HepG2 (cell line): ENCODE data around the gene LSM2. TPM values are rescaled to one million over a fixed set of nuclear protein-coding genes. Genes with fewer than 3 reads are reported as not detected.

Source experiments
- ATAC-seq: fragments of 200-7000 bp; cut with Tn5 transposase; 3 replicates; pipeline ENCODE4 v1.9.1; 2020; ENCODE audit warnings: mild to moderate bottlenecking, moderate library complexity
- BruUV-seq: library from RNA; stranded (reverse); fragments of 400-500 nt; replicated peaks from 2 replicates; lab custom pipeline; 2021; lab: Mats Ljungman, UMichigan
- CTCF ChIA-PET: fragments of 300-600 bp; formaldehyde crosslinking; extraction: SDS; loops from one replicate; lab custom pipeline; 2021; ENCODE audit warnings: low total read pairs, inconsistent platforms, low intra/inter-chr PET ratio; lab: Yijun Ruan, JAX
- POLR2A ChIA-PET: fragments of 350-600 bp; sonication (Branson Sonifier 250); formaldehyde crosslinking; loops from one replicate; lab custom pipeline; 2020; ENCODE audit warnings: antibody characterized with exemption, inconsistent platforms; lab: Yijun Ruan, JAX
- DNase-seq: peaks from one replicate; pipeline ENCODE4 v3.0.0-alpha.2; 2015; ENCODE audit warnings: low spot score
- FAIRE-seq: peaks from 3 replicates; lab custom pipeline; 2011; peaks lifted over from hg19 to GRCh38; lab: Jason Lieb, UNC
- H2AFZ ChIP-seq: one replicate; pipeline ENCODE4 v1.6.1; 2011; ENCODE audit warnings: low read length, inconsistent platforms
- H3K27ac ChIP-seq: fragments of 300-600 bp; 3 replicates; pipeline ENCODE4 v1.8.0; 2011; ENCODE audit warnings: mixed run types, mild to moderate bottlenecking, mixed read lengths, low read length, inconsistent platforms; ENCODE audit not compliant: insufficient read depth; ENCODE audit errors: extremely low read length
- H3K27me3 ChIP-seq, 2 experiments: fragments of 200-600 bp in 1 of 2; 2 replicates in 1 of 2; 3 replicates in 1 of 2; pipeline versions ENCODE4 v1.6.0 to v1.8.0; 2011; ENCODE audit warnings: low read length in 2 of 2, mild to moderate bottlenecking in 2 of 2, moderate library complexity in 2 of 2, inconsistent platforms in 1 of 2; ENCODE audit not compliant: insufficient read depth in 2 of 2, control insufficient read depth in 1 of 2
- H3K36me3 ChIP-seq, 2 experiments: fragments of 200-600 bp in 1 of 2; replicated peaks in 1 of 2; 2 replicates in 1 of 2; 3 replicates in 1 of 2; pipeline versions ENCODE4 v1.5.1 to v1.8.0; 2011; ENCODE audit warnings: low read length in 2 of 2, inconsistent platforms in 1 of 2; ENCODE audit not compliant: insufficient read depth in 2 of 2, control insufficient read depth in 1 of 2
- H3K4me1 ChIP-seq: 2 replicates; pipeline ENCODE4 v1.5.1; 2012; ENCODE audit warnings: low read length, inconsistent platforms; ENCODE audit not compliant: insufficient read depth
- H3K4me2 ChIP-seq: 2 replicates; pipeline ENCODE4 v1.6.0; 2011; ENCODE audit warnings: low read depth, low read length, inconsistent platforms
- H3K4me3 ChIP-seq, 3 experiments: fragments of 200-600 bp in 1 of 3; sonication (generic), shearing (Covaris generic) in 1 of 3; replicated peaks in 1 of 3; 2 replicates each; pipeline ENCODE4 v1.5.1; 2011 to 2016; ENCODE audit warnings: low read length in 3 of 3, inconsistent platforms in 2 of 3, low read depth in 2 of 3, mild to moderate bottlenecking in 2 of 3, control low read depth in 1 of 3, mixed read lengths in 1 of 3; ENCODE audit not compliant: insufficient read depth in 1 of 3
- H3K79me2 ChIP-seq: one replicate; pipeline ENCODE4 v1.6.1; 2011; ENCODE audit warnings: low read length, inconsistent platforms; ENCODE audit not compliant: insufficient read depth
- H3K9ac ChIP-seq: 2 replicates; pipeline ENCODE4 v1.6.0; 2011; ENCODE audit warnings: mild to moderate bottlenecking, low read depth, low read length, inconsistent platforms; ENCODE audit not compliant: insufficient read depth
- H3K9me3 ChIP-seq: 2 replicates; pipeline ENCODE4 v1.5.1; 2012; ENCODE audit warnings: mild to moderate bottlenecking, low read length
- H4K20me1 ChIP-seq: 2 replicates; pipeline ENCODE4 v1.6.0; 2011; ENCODE audit warnings: inconsistent platforms, mild to moderate bottlenecking, low read length, moderate library complexity; ENCODE audit not compliant: insufficient read depth
- MAFK ChIP-seq, 2 experiments: IDR thresholded peaks in 1 of 2; conservative IDR thresholded peaks in 1 of 2; 2 replicates each; pipeline ENCODE4 v1.6.1; 2011; ENCODE audit warnings: improper control_type of control experiment in 2 of 2, low read length in 2 of 2
- MYC ChIP-seq: sonication (generic); formaldehyde crosslinking; IDR thresholded peaks from 2 replicates; pipeline ENCODE4 v1.9.0; 2021; ENCODE audit warnings: missing genetic modification reagents, borderline replicate concordance
- SAFB2 ChIP-seq: sonication (generic); formaldehyde crosslinking; IDR thresholded peaks from 2 replicates; pipeline ENCODE4 v1.5.1; 2020; ENCODE audit warnings: missing genetic modification reagents, low read depth, mild to moderate bottlenecking, borderline replicate concordance
- SMAD1 ChIP-seq: sonication (generic); formaldehyde crosslinking; IDR thresholded peaks from 2 replicates; pipeline ENCODE4 v1.4.0; 2020; ENCODE audit warnings: missing genetic modification reagents, low read depth, mild to moderate bottlenecking, borderline replicate concordance
- SMARCE1 ChIP-seq: fragments of 450-650 bp; IDR thresholded peaks from 2 replicates; pipeline ENCODE4 v1.6.1; 2017; ENCODE audit warnings: borderline replicate concordance
- SOX13 ChIP-seq, 3 experiments: fragments of 450-650 bp in 1 of 3; sonication (generic) in 1 of 3; formaldehyde crosslinking in 1 of 3; IDR thresholded peaks in 2 of 3; conservative IDR thresholded peaks in 1 of 3; 2 replicates each; pipeline versions ENCODE4 v1.5.0 to v1.6.1; 2016 to 2020; ENCODE audit warnings: antibody characterized with exemption in 1 of 3, mild to moderate bottlenecking in 1 of 3, missing compliant biosample characterization in 1 of 3, missing genetic modification reagents in 1 of 3, moderate library complexity in 1 of 3
- U2AF2 ChIP-seq: fragments of 200-400 bp; formaldehyde crosslinking; IDR thresholded peaks from 2 replicates; pipeline ENCODE4 v1.6.1; 2017; ENCODE audit warnings: low read depth, mild to moderate bottlenecking, low read length
- ZC3H13 ChIP-seq: sonication (generic); formaldehyde crosslinking; IDR thresholded peaks from 2 replicates; pipeline ENCODE4 v1.8.1; 2023; ENCODE audit warnings: mild to moderate bottlenecking, missing genetic modification reagents, moderate library complexity
- ZNF282 ChIP-seq: fragments of 450-650 bp; IDR thresholded peaks from 2 replicates; pipeline ENCODE4 v1.6.1; 2018; ENCODE audit not compliant: partially characterized antibody
- ZNF430 ChIP-seq: sonication (generic); formaldehyde crosslinking; IDR thresholded peaks from 2 replicates; pipeline ENCODE4 v1.9.0; 2021; ENCODE audit warnings: mild to moderate bottlenecking, missing genetic modification reagents
- WGBS: methylation state at CpG from one replicate; pipeline ENCODE4 v1.1.6; 2017; ENCODE audit warnings: low lambda C conversion rate; 5-methylcytosine and 5-hydroxymethylcytosine counted together
- in situ Hi-C: cut with HindIII; loops from 2 replicates; pipeline ENCODE4 v1.10.0; 2017; ENCODE audit warnings: low pct_unique_long_range_greater_than_20kb; ENCODE audit not compliant: extremely low pct_ligation_motif_present
- intact Hi-C: fragments of 100-400 bp; cut with micrococcal nuclease; formaldehyde crosslinking; loops from one replicate; pipeline ENCODE4 v1.10.0; 2022; ENCODE audit not compliant: unreplicated experiment
- polyA plus RNA-seq, 8 experiments: library from polyadenylated mRNA; depleted of rRNA in 3 of 8; stranded (reverse) in 7 of 8; unstranded in 1 of 8; fragments of >200 nt; fragmentation: Illumina TruSeq in 4 of 8; extraction: Trizol in 4 of 8; gene quantifications; 2 replicates each; pipeline versions ENCODE4 v1.2.1 to v1.2.3, GENCODE V29; 2011 to 2016; ENCODE audit warnings: low read depth in 4 of 8, missing spikeins in 1 of 8, mixed read lengths in 1 of 8; ENCODE audit not compliant: insufficient read depth in 1 of 8
- total RNA-seq, 5 experiments: library from RNA; depleted of rRNA; stranded (reverse); fragments of >200 nt; fragmentation: Illumina TruSeq; extraction: Trizol; gene quantifications; 2 replicates each; pipeline ENCODE4 v1.2.3, GENCODE V29; 2016; ENCODE audit warnings: low read depth in 1 of 5
- TF ChIP-seq, protein P1 (sequence below): sonication (generic); formaldehyde crosslinking; IDR thresholded peaks from 2 replicates; pipeline ENCODE4 v1.4.0; 2020; ENCODE audit warnings: missing genetic modification reagents
- TF ChIP-seq, protein P2 (sequence below): sonication (generic); formaldehyde crosslinking; IDR thresholded peaks from 2 replicates; pipeline ENCODE4 v1.5.1; 2020; ENCODE audit warnings: mild to moderate bottlenecking, moderate library complexity, missing genetic modification reagents
- TF ChIP-seq, protein P3 (sequence below): sonication (generic); formaldehyde crosslinking; IDR thresholded peaks from 2 replicates; pipeline ENCODE4 v1.5.1; 2020; ENCODE audit warnings: mild to moderate bottlenecking, missing genetic modification reagents, moderate library complexity
- TF ChIP-seq, protein P4 (sequence below): sonication (generic); formaldehyde crosslinking; IDR thresholded peaks from 2 replicates; pipeline ENCODE4 v1.4.0; 2020; ENCODE audit warnings: missing genetic modification reagents, mild to moderate bottlenecking, borderline replicate concordance
- TF ChIP-seq, protein P5 (sequence below): sonication (generic); formaldehyde crosslinking; IDR thresholded peaks from 2 replicates; pipeline ENCODE4 v1.8.1; 2023; ENCODE audit warnings: mild to moderate bottlenecking, missing genetic modification reagents

Gene LSM2
- total and polyA plus RNA-seq, 2 of the 13 experiments (the other 11 are each of a cell fraction or from before 2014, with no cell fraction given), result 69.4 to 90.5 TPM

DNA sequence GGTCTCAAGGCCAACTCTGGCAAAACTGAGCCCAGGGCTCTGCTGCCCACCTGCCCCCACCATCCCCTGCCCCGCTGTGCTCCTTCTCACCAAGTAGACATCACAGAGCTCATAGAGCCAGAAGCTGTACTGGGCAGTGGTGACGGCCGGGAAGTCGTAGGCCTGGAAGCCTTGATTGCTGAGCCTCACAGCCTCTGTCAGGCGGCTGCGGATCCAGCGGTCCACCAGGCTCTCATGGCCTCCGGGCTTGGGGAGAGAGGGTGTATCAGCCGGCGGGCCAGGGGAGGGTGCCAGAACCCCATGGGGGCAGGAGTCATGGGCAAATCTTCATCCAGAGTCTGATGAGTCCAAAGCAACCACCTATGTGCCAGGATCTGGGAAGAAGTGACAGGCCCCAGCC, 26.9 kb downstream of the LSM2 start:
- intact Hi-C loops, result loop anchor here (10.0 kb wide), 1 partner anchor 145 kb away; the partner anchor contains the start of gene C2
- ChIA-PET POLR2A (interaction anchor here (1.1 to 4.2 kb wide), 5 partner anchors 11 to 43 kb away, joined by 3 to 66 read pairs (median 5); partner anchors contain the start of genes CLIC1, LSM2, MSH5 and VARS1), CTCF (no interaction called here)
- no peaks in the 10 kb centered on the region for H3K79me2 ChIP-seq
- no peak overlapping the region for H3K4me3 ChIP-seq
- no peak overlapping the region for H3K4me2 ChIP-seq
- peaks cover 42 to 49% of the 10 kb centered on the region in 2 experiments for H3K36me3 ChIP-seq
- DNase-seq, result no peak
- no peaks in the 10 kb centered on the region for H3K27me3 ChIP-seq
- in situ Hi-C loops, result no loop called here
- H3K4me1 ChIP-seq, result peaks cover 45% of the 10 kb centered on the region
- no peak overlapping the region for H3K9ac ChIP-seq
- WGBS, result 98% methylated on average over 8 of the region's 10 CpGs
- H4K20me1 ChIP-seq, result no peaks in the 10 kb centered on the region
- no peak overlapping the region for H2AFZ ChIP-seq
- no peaks in the 10 kb centered on the region for H3K9me3 ChIP-seq
- no peak for FAIRE-seq
- no TSS peak for BruUV-seq
- no peak for ATAC-seq
- H3K27ac ChIP-seq, result no peak overlapping the region
- no peak for TF ChIP-seq ZNF430
- TF ChIP-seq MAFK (conservative IDR thresholded peaks at IDR 0.05 in 1 of 2, IDR thresholded peaks at IDR 0.05 in 1 of 2; ENCODE audit: low read length in 2 of 2), result no peak
- TF ChIP-seq, protein P1, sequence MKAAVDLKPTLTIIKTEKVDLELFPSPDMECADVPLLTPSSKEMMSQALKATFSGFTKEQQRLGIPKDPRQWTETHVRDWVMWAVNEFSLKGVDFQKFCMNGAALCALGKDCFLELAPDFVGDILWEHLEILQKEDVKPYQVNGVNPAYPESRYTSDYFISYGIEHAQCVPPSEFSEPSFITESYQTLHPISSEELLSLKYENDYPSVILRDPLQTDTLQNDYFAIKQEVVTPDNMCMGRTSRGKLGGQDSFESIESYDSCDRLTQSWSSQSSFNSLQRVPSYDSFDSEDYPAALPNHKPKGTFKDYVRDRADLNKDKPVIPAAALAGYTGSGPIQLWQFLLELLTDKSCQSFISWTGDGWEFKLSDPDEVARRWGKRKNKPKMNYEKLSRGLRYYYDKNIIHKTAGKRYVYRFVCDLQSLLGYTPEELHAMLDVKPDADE, result no peak
- no peak for TF ChIP-seq SOX13 (IDR thresholded peaks at IDR 0.05)
- no peak for TF ChIP-seq SOX13 (CRISPR knock-in tag; conservative IDR thresholded peaks at IDR 0.05 in 1 of 2, IDR thresholded peaks at IDR 0.05 in 1 of 2)
- no peak for TF ChIP-seq SMARCE1
- TF ChIP-seq MYC (CRISPR knock-in tag), result no peak
- TF ChIP-seq, protein P2, sequence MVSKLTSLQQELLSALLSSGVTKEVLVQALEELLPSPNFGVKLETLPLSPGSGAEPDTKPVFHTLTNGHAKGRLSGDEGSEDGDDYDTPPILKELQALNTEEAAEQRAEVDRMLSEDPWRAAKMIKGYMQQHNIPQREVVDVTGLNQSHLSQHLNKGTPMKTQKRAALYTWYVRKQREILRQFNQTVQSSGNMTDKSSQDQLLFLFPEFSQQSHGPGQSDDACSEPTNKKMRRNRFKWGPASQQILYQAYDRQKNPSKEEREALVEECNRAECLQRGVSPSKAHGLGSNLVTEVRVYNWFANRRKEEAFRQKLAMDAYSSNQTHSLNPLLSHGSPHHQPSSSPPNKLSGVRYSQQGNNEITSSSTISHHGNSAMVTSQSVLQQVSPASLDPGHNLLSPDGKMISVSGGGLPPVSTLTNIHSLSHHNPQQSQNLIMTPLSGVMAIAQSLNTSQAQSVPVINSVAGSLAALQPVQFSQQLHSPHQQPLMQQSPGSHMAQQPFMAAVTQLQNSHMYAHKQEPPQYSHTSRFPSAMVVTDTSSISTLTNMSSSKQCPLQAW (CRISPR knock-in tag), result no peak
- no peak for TF ChIP-seq SMAD1 (CRISPR knock-in tag)
- TF ChIP-seq, protein P3, sequence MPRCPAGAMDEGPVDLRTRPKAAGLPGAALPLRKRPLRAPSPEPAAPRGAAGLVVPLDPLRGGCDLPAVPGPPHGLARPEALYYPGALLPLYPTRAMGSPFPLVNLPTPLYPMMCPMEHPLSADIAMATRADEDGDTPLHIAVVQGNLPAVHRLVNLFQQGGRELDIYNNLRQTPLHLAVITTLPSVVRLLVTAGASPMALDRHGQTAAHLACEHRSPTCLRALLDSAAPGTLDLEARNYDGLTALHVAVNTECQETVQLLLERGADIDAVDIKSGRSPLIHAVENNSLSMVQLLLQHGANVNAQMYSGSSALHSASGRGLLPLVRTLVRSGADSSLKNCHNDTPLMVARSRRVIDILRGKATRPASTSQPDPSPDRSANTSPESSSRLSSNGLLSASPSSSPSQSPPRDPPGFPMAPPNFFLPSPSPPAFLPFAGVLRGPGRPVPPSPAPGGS, result no peak
- TF ChIP-seq SAFB2 (CRISPR knock-in tag), result no peak
- TF ChIP-seq U2AF2, result no peak
- TF ChIP-seq, protein P4, sequence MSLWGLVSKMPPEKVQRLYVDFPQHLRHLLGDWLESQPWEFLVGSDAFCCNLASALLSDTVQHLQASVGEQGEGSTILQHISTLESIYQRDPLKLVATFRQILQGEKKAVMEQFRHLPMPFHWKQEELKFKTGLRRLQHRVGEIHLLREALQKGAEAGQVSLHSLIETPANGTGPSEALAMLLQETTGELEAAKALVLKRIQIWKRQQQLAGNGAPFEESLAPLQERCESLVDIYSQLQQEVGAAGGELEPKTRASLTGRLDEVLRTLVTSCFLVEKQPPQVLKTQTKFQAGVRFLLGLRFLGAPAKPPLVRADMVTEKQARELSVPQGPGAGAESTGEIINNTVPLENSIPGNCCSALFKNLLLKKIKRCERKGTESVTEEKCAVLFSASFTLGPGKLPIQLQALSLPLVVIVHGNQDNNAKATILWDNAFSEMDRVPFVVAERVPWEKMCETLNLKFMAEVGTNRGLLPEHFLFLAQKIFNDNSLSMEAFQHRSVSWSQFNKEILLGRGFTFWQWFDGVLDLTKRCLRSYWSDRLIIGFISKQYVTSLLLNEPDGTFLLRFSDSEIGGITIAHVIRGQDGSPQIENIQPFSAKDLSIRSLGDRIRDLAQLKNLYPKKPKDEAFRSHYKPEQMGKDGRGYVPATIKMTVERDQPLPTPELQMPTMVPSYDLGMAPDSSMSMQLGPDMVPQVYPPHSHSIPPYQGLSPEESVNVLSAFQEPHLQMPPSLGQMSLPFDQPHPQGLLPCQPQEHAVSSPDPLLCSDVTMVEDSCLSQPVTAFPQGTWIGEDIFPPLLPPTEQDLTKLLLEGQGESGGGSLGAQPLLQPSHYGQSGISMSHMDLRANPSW (CRISPR knock-in tag), result no peak
- TF ChIP-seq, protein P5, sequence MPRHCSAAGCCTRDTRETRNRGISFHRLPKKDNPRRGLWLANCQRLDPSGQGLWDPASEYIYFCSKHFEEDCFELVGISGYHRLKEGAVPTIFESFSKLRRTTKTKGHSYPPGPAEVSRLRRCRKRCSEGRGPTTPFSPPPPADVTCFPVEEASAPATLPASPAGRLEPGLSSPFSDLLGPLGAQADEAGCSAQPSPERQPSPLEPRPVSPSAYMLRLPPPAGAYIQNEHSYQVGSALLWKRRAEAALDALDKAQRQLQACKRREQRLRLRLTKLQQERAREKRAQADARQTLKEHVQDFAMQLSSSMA (CRISPR knock-in tag), result no peak
- TF ChIP-seq ZC3H13 (CRISPR knock-in tag), result no peak
- TF ChIP-seq ZNF282, result no peak
